NCI-H1694 (cell line): Measurements from ENCODE around the gene NEU1.
"Not testable (repeated sequence)": the region's sequence is repeated elsewhere in the genome, so short reads cannot be mapped to it uniquely, and the experiment has no call there.

Experiments used
- DNase-seq: peaks from one replicate; lab custom pipeline; 2025; lab: John Stamatoyannopoulos, UW

Gene NEU1

DNA sequence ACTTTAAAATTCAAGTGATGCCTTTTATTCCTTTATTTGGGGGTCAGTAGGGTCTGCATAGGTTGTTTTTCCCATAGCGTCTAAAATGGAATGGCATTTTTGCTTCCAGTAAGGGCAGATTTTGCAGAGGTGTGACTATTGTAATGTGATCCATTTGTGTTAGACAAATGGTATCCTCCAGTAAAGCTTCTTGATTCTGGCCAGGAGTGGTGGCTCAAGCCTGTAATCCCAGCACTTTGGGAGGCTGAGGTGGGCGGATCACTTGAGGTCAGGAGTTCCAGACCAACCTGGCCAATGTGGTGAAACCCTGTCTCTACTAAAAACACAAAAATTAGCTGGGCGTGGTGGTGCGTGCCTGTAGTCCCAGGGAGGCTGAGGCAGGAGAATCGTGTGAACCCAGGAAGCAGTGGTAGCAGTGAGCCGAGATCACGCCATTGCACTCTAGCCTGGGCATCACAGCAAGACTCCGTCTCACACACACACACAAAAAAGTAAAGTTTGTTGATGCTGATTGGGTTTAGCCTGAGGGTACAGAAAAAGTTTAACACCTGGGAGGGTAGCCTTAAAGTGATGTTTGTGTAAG lies 44.6 kb downstream of the NEU1 start:
- DNase-seq = not testable (repeated sequence)

- not testable (repeated sequence) for DNase-seq
Observed at GRCh38 chr6:31817133-31817928, 45.3 kb downstream of the NEU1 start.

GRCh38 chr6:31815025-31815838 lies 47.4 kb downstream of the NEU1 start, which contains the start of the genes HSPA1A and HSPA1L:
HSPA1A (plus strand) TSS chr6:31815543; CDS start chr6:31815757, 214 bp downstream.
HSPA1L (minus strand) TSS chr6:31815283; CDS start chr6:31811972, 3,311 bp downstream.
- peak; percentile 63 for DNase-seq

GRCh38 chr6:31814677-31815024 lies 48.0 kb downstream of the NEU1 start:
- peak; percentile 65 for DNase-seq

DNA sequence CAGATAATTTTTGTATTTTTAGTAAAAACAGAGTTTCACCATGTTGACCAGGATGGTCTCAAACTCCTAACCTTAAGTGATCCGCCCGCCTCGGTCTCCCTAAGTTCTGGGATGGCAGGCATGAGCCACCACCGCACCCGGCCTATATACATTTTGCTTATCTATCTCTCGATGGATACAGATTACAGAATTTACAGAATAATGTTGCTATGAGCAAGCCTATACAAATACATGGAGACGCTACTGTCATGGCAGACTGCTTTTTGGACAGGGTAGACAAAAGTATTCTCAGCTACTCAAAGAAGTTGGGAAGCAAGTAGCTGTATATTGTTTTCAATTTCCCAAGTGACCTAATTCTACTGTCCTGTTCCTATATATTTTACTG lies 49.2 kb downstream of the NEU1 start:
- DNase-seq = no peak

DNA sequence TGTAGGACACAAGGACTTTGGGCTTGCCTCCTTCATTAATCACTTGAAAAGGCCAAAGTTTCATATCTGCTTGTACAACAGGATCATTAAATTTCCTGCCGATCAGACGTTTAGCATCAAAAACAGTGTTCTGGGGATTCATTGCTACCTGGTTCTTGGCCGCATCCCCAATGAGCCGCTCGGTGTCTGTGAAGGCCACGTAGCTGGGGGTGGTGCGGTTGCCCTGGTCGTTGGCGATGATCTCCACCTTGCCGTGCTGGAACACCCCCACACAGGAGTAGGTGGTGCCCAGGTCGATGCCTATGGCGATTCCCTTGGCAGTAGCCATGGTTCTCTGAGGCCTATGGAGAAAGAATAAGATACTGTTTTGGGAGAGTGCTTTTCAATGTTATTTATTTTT lies 51.0 kb downstream of the NEU1 start:
- no peak for DNase-seq

- not testable (repeated sequence) for DNase-seq
Observed at GRCh38 chr6:31808599-31808998, 54.0 kb downstream of the NEU1 start.
